ENCODE results near the gene RPS6KB1. TPM values are rescaled to one million over a fixed set of nuclear protein-coding genes. Genes with fewer than 3 reads are reported as not detected.
"Not testable (repeated sequence)": the region's sequence is repeated elsewhere in the genome, so short reads cannot be mapped to it uniquely, and the experiment has no call there.

Gene RPS6KB1
- polyA plus RNA-seq, 1 donor from 2014 or later, result 25.3 TPM

GRCh38 chr17:59851439-59852375, 41.2 kb upstream of the RPS6KB1 start:
- no peak overlapping the region for H3K9ac ChIP-seq (ENCODE audit: low read length)
- H3K79me2 ChIP-seq (replicated peaks; ENCODE audit: insufficient read depth, low read length), result no peaks in the 10 kb centered on the region
- H4K20me1 ChIP-seq (ENCODE audit: insufficient read depth), result no peaks in the 10 kb centered on the region
- H3K9me2 ChIP-seq (ENCODE audit: insufficient read depth, low read length), result no peaks in the 10 kb centered on the region
- no peak overlapping the region for H3K27ac ChIP-seq (ENCODE audit: low read length)
- H3K36me3 ChIP-seq (ENCODE audit: insufficient read depth, low read length), result no peaks in the 10 kb centered on the region
- no peak overlapping the region for H2AFZ ChIP-seq (ENCODE audit: low read depth, low read length)
- no peak overlapping the region for H3K4me2 ChIP-seq (ENCODE audit: low read length)
- no peak overlapping the region for H3K4me3 ChIP-seq (ENCODE audit: low read length)
- H3K9me3 ChIP-seq (ENCODE audit: low read length), result no peaks in the 10 kb centered on the region
- H3K27me3 ChIP-seq (ENCODE audit: insufficient read depth, low read depth, low read length), result no peaks in the 10 kb centered on the region
- no peaks in the 10 kb centered on the region for H3F3A ChIP-seq (ENCODE audit: insufficient read depth, low read length, poor library complexity, severe bottlenecking)
- no peak for TF ChIP-seq REST (IDR thresholded peaks at IDR 0.05; ENCODE audit: borderline replicate concordance)
- no peak for TF ChIP-seq TAF1 (IDR thresholded peaks at IDR 0.05; ENCODE audit: low read depth)
- no peak for TF ChIP-seq POLR2AphosphoS5 (IDR thresholded peaks at IDR 0.05)
- TF ChIP-seq EP300 (conservative IDR thresholded peaks at IDR 0.05; ENCODE audit: poor library complexity, severe bottlenecking), result no peak
- no peak for TF ChIP-seq EZH2 (IDR thresholded peaks at IDR 0.05; ENCODE audit: borderline replicate concordance, insufficient read depth, low read length, poor library complexity, severe bottlenecking)
- TF ChIP-seq RAD21 (conservative IDR thresholded peaks at IDR 0.05), result no peak
- TF ChIP-seq CTCF (IDR thresholded peaks at IDR 0.05; ENCODE audit: poor library complexity, severe bottlenecking), result no peak
- no peak for TF ChIP-seq MXI1 (conservative IDR thresholded peaks at IDR 0.05; ENCODE audit: poor library complexity, severe bottlenecking)
- TF ChIP-seq SMC3 (conservative IDR thresholded peaks at IDR 0.05; ENCODE audit: poor library complexity), result no peak

- H3K9me3 ChIP-seq (ENCODE audit: low read length); H3K79me2 ChIP-seq (replicated peaks; ENCODE audit: insufficient read depth, low read length); H3K4me2 ChIP-seq (ENCODE audit: low read length); H3K27me3 ChIP-seq (ENCODE audit: insufficient read depth, low read depth, low read length); H3K9ac ChIP-seq (ENCODE audit: low read length); H3K27ac ChIP-seq (ENCODE audit: low read length); H3F3A ChIP-seq (ENCODE audit: insufficient read depth, low read length, poor library complexity, severe bottlenecking); H4K20me1 ChIP-seq (ENCODE audit: insufficient read depth); H3K36me3 ChIP-seq (ENCODE audit: insufficient read depth, low read length); H3K9me2 ChIP-seq (ENCODE audit: insufficient read depth, low read length); H3K4me3 ChIP-seq (ENCODE audit: low read length); H2AFZ ChIP-seq (ENCODE audit: low read depth, low read length): not testable (repeated sequence)
Observed at GRCh38 chr17:59852847-59853167, 40.1 kb upstream of the RPS6KB1 start.

All from neural cell (in vitro differentiated cells).